ENCODE data around the gene CENPVL1. TPM values are rescaled to one million over a fixed set of nuclear protein-coding genes. Genes with fewer than 3 reads are reported as not detected.

Gene CENPVL1
- total RNA-seq, 1 experiment from 2014 or later = not detected

DNA sequence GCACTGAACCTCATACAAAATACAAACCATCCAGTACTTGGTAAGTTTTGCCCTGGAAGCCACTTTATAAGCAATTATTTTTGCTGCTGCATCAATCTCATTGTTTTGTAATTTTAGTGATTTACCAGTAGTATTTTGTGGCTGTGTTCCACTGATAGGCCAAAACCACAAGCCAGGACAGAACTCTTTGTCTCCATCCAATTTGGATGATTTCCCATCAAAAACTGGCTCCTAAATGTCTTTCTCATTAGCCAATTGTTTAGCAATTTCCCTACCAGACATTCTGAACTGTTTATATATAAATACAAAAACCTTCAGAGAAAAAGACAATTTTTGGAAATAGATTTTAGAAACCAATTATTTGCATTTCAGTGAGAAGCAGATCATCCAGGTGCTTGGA, 37.4 kb downstream of the CENPVL1 start:
- CTCF ChIA-PET = no interaction called here

DNA sequence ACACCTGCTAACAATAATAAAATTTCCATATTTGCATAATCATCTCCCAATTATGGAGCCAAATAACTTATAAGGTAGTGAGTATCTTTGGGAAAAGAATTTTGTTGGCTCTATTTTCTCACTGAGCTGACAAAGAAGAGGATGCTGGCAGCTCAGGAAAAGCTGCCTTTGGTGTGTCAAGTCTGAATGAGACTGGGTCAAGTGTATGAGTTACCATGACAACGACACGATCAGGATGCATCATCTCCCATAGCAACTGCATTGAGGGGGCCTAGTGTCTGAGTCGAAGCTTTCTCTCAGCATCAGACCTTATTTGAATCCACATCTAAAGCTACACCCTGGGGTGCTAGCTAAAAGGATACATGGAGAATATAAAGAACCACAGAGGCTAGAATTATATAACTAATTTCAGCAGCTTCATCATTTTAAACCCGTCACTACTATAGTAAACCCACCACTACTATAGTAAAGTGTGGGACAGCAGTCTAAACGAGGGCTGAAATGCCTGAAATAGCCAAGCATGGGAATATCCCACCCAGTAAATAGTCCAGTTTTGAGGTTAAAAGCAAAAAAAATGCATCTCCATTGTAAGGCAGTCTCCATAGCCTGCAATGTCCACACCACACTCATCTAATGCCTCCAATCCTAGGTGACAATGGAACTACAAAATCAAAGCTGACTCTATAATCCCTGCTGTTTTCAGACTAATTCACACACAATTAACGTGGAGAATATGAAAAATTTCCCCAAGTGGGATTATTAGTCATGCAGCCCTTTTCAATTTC, 48.9 kb downstream of the CENPVL1 start:
- Histone ChIP-seq H3K27me3 (ENCODE audit: control insufficient read depth, insufficient read depth, low read length) (peaks cover 2% of the 10 kb centered on the region; the same call in 1 of the 2 replicates), H3K4me1 (ENCODE audit: control insufficient read depth, insufficient read depth, low read length) (no peaks in the 10 kb centered on the region), H3K27ac (ENCODE audit: low read length) (no peak overlapping the region), H3K4me3 (ENCODE audit: low read depth in 2 of 2, low read length in 2 of 2) (no peak overlapping the region), H3K36me3 (ENCODE audit: control insufficient read depth, insufficient read depth, low read length) (no peaks in the 10 kb centered on the region), H3K9me3 (ENCODE audit: control insufficient read depth, insufficient read depth, low read depth, low read length) (no peaks in the 10 kb centered on the region)
- CTCF ChIA-PET = no interaction called here
- no peak for ATAC-seq
- no peak for DNase-seq (ENCODE audit: low read depth, low spot score)
- POLR2A ChIA-PET = no interaction called here
- TF ChIP-seq SIN3A (IDR thresholded peaks at IDR 0.05; ENCODE audit: borderline replicate concordance, insufficient read depth, low read depth, low read length) (no peak), TCF7L2 (IDR thresholded peaks at IDR 0.05; ENCODE audit: low read depth, low read length) (no peak), POLR2AphosphoS5 (IDR thresholded peaks at IDR 0.05; ENCODE audit: low read depth, low read length) (no peak)
- TF ChIP-seq, protein P1, sequence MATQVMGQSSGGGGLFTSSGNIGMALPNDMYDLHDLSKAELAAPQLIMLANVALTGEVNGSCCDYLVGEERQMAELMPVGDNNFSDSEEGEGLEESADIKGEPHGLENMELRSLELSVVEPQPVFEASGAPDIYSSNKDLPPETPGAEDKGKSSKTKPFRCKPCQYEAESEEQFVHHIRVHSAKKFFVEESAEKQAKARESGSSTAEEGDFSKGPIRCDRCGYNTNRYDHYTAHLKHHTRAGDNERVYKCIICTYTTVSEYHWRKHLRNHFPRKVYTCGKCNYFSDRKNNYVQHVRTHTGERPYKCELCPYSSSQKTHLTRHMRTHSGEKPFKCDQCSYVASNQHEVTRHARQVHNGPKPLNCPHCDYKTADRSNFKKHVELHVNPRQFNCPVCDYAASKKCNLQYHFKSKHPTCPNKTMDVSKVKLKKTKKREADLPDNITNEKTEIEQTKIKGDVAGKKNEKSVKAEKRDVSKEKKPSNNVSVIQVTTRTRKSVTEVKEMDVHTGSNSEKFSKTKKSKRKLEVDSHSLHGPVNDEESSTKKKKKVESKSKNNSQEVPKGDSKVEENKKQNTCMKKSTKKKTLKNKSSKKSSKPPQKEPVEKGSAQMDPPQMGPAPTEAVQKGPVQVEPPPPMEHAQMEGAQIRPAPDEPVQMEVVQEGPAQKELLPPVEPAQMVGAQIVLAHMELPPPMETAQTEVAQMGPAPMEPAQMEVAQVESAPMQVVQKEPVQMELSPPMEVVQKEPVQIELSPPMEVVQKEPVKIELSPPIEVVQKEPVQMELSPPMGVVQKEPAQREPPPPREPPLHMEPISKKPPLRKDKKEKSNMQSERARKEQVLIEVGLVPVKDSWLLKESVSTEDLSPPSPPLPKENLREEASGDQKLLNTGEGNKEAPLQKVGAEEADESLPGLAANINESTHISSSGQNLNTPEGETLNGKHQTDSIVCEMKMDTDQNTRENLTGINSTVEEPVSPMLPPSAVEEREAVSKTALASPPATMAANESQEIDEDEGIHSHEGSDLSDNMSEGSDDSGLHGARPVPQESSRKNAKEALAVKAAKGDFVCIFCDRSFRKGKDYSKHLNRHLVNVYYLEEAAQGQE (IDR thresholded peaks at IDR 0.05; ENCODE audit: insufficient read depth in 1 of 2, low read depth in 2 of 2, low read length in 1 of 2) = no peak
- TF ChIP-seq, protein P2, sequence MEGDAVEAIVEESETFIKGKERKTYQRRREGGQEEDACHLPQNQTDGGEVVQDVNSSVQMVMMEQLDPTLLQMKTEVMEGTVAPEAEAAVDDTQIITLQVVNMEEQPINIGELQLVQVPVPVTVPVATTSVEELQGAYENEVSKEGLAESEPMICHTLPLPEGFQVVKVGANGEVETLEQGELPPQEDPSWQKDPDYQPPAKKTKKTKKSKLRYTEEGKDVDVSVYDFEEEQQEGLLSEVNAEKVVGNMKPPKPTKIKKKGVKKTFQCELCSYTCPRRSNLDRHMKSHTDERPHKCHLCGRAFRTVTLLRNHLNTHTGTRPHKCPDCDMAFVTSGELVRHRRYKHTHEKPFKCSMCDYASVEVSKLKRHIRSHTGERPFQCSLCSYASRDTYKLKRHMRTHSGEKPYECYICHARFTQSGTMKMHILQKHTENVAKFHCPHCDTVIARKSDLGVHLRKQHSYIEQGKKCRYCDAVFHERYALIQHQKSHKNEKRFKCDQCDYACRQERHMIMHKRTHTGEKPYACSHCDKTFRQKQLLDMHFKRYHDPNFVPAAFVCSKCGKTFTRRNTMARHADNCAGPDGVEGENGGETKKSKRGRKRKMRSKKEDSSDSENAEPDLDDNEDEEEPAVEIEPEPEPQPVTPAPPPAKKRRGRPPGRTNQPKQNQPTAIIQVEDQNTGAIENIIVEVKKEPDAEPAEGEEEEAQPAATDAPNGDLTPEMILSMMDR (IDR thresholded peaks at IDR 0.05) = no peak
- intact Hi-C loops (cut with micrococcal nuclease; ENCODE audit: unreplicated experiment) = no loop called here
- in situ Hi-C loops (cut with HindIII; ENCODE audit: low pct_unique_long_range_greater_than_20kb, low sequenced_read_pairs) = no loop called here
- BruUV-seq (replicated peaks) = no TSS peak

More for the DNA sequence above, 37.4 kb downstream of the CENPVL1 start:
- no peaks in the 10 kb centered on the region for H3K36me3 ChIP-seq (ENCODE audit: control insufficient read depth, insufficient read depth, low read length)
- H3K4me3 ChIP-seq (ENCODE audit: low read depth in 2 of 2, low read length in 2 of 2) = no peak overlapping the region
- DNase-seq (ENCODE audit: low read depth, low spot score) = no peak
- no peaks in the 10 kb centered on the region for H3K9me3 ChIP-seq (ENCODE audit: control insufficient read depth, insufficient read depth, low read depth, low read length)
- TF ChIP-seq TCF7L2 (IDR thresholded peaks at IDR 0.05; ENCODE audit: low read depth, low read length) = no peak
- no peak for TF ChIP-seq SIN3A (IDR thresholded peaks at IDR 0.05; ENCODE audit: borderline replicate concordance, insufficient read depth, low read depth, low read length)
- TF ChIP-seq, protein P2 (IDR thresholded peaks at IDR 0.05) = no peak
- TF ChIP-seq, protein P1 (IDR thresholded peaks at IDR 0.05; ENCODE audit: insufficient read depth in 1 of 2, low read depth in 2 of 2, low read length in 1 of 2) = no peak
- TF ChIP-seq POLR2AphosphoS5 (IDR thresholded peaks at IDR 0.05; ENCODE audit: low read depth, low read length) = no peak
- no peak overlapping the region for H3K27ac ChIP-seq (ENCODE audit: low read length)
- BruUV-seq (replicated peaks) = no TSS peak
- in situ Hi-C loops (cut with HindIII; ENCODE audit: low pct_unique_long_range_greater_than_20kb, low sequenced_read_pairs) = no loop called here
- POLR2A ChIA-PET = no interaction called here
- H3K27me3 ChIP-seq (ENCODE audit: control insufficient read depth, insufficient read depth, low read length) = no peaks in the 10 kb centered on the region
- no peak for ATAC-seq
- no peaks in the 10 kb centered on the region; the same call in 1 of the 2 replicates for H3K4me1 ChIP-seq (ENCODE audit: control insufficient read depth, insufficient read depth, low read length)
- intact Hi-C loops (cut with micrococcal nuclease; ENCODE audit: unreplicated experiment) = no loop called here

Data from Panc1 (cell line).